Activated T-cell treated with anti-CD3 and anti-CD28 coated beads for 1 hour (primary cell): Measurements from ENCODE around the gene SLAMF7.
A peak's percentile ranks its signal among the peaks of the same experiment; 100 is the strongest.
"Not testable (repeated sequence)": the region's sequence is repeated elsewhere in the genome, so short reads cannot be mapped to it uniquely, and the experiment has no call there.

ENCODE experiments used
- DNase-seq: peaks from one replicate; pipeline ENCODE4 v3.0.0-alpha.2; 2020; ENCODE audit warnings: low read depth

Gene SLAMF7

GRCh38 chr1:160720356-160721085, 18.5 kb upstream of the SLAMF7 start:
- no peak for DNase-seq

- DNase-seq, result no peak
Observed at GRCh38 chr1:160721473-160721872, 17.6 kb upstream of the SLAMF7 start.

GRCh38 chr1:160722726-160723125, 16.3 kb upstream of the SLAMF7 start:
- DNase-seq, result no peak

DNA sequence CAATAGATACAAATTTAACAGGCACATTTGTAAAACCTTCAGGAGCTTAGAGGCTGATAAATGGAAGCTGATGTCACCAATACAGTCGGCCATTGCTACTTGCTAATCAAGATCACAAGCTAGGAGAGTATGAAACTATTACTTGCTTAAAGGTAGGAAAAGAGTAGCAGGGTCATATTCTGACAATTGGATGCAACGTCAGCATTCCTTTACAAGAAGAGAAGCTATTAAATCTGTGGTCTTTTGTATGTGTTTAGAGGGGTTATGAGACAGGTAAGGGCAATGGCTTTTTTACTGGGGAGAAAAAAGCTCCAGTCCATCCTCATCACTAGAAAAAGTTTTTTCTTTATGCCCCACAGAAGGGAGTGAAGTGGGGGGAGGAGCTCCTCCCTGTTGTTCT, 15.7 kb upstream of the SLAMF7 start:
- no peak for DNase-seq

DNA sequence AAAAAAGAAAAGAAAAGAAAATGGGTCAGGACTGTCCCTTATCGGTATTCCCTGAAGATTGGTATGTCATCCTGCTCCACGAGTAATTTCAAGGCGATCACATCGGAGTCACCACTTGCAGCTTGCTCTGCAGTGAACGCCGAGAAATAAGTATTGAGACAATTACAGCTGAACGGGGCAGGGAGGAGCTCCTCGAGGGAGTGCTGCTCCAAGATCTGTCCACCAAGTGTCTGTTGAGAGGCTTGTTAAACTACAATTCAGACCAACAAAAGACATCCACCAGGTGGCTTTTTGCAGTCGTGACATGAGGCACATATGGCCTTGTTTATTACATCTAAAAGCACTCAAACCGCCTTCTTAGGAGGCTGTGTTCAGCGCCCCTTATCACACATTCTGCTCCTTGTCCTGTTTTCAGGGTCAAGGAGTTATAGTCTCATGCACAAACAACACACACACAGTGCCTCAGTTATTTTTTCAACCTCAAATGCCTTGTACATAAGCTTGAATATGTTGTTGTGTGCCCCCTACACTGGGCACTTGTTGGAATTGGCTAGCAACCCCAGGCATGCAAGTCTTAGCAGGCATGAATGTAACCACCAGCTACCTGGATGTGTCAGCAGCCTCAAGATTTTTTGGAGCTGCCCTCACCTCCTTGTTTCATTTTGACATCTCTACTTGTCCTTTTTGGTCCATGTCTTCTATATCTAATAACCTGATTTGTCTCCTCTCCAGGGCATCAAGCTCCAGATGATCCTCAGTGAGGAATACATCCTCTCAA, 14.4 kb upstream of the SLAMF7 start:
- no peak for DNase-seq

GRCh38 chr1:160726114-160726497, 12.9 kb upstream of the SLAMF7 start:
- no peak for DNase-seq

GRCh38 chr1:160726498-160727315, 12.3 kb upstream of the SLAMF7 start:
- peak; percentile 39 for DNase-seq

DNA sequence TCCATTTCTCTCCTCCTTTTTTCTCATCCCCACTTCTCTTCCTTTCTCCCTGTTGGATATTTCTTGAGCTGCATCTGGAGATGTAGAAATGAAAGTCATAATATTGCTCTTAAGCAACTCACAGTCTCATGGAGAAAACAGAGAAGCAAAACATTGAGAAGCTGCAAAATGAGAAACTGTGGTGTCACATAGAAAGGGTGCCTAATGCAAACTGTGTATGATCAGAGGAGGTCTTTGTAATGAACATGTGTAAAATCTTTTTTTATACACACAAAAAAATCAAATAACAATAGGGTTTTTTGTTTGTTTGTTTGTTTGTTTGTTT, 11.8 kb upstream of the SLAMF7 start:
- DNase-seq, result no peak

GRCh38 chr1:160731564-160731963, 7.5 kb upstream of the SLAMF7 start:
- not testable (repeated sequence) for DNase-seq

DNA sequence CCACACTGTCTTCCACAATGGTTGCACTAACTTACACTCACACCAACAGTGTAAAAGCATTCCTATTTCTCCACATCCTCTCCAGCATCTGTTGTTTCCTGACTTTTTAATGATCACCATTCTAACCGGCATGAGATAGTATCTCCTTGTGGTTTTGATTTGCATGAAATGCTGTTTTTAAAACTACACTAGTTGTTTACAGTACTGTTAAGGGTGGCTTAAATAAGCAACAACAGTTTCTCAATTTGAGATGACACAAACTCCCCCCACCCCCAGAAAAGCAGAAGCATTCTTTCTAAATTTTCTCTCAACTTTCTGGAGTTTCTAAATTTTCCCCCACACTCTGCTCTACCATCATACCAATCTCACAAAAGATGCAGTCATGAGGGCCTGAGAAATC, 7.1 kb upstream of the SLAMF7 start:
- DNase-seq, result no peak

DNA sequence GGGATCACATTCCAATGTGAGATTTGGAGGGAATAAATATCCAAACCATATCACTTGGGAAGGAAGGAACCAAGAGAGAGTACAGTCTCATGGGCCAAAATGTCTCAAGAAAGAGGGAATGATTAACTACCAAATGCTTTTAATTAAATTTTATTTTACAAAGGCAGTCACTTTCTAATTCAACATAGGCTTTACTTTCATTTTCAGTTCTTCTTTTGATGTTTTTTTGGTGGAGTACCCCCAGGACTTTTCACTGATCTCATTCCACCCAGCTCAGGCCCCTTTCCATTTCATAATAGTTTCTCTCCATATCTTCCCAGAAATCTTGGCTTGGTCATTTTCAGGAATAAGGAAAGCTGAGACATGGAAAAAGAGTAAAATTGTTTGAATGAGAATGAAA, 5.1 kb upstream of the SLAMF7 start:
- DNase-seq, result no peak

- no peak for DNase-seq
Observed at GRCh38 chr1:160734301-160734700, 4.7 kb upstream of the SLAMF7 start.

DNA sequence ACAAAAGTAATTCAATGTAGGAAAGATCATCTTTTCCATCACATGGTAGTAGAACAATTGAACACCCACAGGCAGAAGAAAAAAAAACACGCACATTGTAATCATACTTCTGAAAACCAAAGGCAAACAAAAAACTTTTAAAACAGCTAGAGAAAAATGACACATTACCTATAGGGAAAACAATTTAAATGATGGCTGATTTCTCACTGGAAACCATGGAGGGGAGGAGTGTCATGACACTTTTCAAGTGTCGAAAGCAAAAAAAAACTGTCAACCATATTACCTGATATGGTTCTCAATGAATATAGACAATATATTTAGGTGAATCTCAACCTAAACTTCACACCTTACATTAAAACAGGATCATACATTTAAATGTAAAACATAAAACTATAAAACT, 776 bp upstream of the SLAMF7 start:
- DNase-seq, result no peak

GRCh38 chr1:160740133-160740688, 1.2 kb downstream of the SLAMF7 start:
- DNase-seq, result no peak

DNA sequence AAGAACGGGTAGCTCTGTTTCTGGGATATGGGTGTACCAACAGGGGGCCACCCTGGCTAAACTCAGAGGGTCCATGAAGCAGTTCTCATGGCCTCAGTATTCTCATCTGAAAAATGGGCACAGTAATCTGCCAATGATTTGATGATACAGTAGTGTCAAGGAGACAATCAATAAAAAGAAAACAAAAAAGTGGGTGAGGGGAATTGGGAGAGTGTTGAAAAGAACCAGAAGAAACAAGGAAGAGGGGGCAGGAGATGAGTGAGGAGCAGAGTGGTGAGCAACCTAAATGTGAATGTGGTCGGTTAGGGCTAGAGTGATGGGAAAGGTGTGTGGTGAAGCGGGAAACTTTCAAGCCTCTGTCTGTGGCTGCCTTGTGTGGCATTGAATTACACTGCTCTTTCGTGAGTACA, 2.0 kb downstream of the SLAMF7 start:
- DNase-seq, result no peak

DNA sequence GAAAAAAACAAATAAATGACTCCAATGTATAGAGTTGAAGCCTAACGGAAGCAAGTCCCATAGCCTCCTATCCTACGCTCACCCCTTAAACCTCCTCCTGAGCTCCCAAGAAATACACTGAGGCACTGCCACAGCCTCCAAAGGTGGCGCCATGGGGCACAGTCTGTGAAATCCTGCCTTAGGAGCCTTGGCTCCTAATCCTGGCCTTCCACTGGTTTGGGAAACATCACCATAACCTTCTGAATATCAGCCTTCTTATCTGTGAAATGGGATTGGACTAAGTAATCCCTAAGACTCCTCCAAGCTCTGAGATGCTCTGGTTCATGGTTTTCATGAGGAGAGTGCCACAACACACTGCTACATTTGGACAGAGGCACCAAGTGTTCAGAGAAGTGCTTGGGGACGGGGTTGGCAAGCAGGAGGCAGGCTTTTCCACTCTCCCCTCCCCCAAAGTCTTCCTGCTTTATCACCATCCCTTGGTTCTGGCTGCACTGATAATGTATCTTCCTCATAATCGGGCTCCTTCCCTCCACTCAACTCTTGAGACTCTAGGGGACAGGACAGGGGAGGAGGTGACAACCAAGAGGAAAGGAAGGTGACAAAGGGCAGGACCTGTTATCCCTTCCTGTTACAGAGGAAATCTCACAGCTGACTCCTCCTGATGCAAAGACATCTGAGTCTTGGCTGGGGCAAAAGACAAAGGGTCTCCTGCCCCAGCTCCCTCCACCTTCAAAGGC, 2.7 kb downstream of the SLAMF7 start:
- no peak for DNase-seq

DNA sequence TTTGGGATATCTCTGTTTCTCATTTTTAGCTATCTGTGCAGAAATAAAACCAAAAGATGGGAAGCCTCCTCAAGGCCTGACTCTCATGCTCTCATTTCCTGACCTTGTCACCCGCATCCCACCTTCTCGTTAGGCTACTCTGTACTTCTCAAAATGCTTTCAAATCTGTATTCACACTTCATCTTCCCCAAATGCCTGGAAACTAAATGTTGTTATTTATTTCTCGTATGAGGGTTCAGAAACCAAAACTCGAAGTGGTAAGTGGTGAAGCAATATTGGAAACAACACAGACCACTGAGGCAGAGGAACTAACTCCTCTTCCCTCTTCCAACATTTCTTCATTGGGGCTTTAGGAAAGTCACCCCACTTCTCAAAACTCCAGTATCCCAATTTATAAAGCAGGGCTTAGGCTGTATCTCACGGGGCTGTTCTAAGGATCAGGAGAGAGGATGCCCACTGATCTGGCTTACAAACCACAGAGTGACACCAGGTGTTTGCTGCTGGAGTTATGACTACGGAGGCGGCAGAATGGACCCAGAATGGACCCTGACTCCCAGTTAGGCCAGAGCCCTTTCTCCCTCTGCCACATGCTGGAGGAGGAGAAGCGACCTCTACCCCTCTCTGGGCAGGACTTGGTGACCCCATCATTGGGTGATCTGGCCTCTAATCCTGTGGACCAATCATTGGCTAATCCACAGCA, 3.5 kb downstream of the SLAMF7 start:
- no peak for DNase-seq

GRCh38 chr1:160743266-160743665, 4.2 kb downstream of the SLAMF7 start:
- no peak for DNase-seq

DNA sequence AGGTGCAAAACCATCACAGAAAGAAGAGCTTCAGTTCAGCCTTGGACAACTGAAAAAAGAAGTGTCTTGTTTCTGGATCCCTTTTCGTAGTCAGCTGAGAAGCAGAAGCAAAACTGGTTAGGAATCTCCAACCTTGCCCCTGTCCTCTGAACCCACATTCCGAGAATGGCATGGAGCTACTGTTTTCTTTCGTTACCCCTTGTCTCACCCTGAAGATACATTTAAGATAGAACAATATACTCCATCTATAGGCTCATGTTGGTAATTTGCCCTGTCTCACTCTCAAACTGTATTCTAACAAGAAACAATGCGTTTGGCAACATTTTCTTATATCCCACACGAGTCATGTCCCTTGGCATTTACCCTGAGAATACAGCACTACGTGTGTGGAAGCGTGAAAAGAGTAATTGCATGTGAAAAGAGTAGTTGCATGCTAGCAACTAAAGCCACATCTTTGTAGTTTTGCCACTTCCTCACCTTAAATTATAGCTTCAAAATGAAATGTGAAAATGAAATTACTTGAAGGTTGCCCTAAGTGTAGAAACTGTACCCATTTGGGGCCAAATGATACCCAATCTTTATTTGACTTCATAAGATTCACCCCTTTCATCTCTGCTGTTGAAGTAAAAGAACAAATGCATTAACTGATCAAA, 5.3 kb downstream of the SLAMF7 start:
- no peak for DNase-seq

DNA sequence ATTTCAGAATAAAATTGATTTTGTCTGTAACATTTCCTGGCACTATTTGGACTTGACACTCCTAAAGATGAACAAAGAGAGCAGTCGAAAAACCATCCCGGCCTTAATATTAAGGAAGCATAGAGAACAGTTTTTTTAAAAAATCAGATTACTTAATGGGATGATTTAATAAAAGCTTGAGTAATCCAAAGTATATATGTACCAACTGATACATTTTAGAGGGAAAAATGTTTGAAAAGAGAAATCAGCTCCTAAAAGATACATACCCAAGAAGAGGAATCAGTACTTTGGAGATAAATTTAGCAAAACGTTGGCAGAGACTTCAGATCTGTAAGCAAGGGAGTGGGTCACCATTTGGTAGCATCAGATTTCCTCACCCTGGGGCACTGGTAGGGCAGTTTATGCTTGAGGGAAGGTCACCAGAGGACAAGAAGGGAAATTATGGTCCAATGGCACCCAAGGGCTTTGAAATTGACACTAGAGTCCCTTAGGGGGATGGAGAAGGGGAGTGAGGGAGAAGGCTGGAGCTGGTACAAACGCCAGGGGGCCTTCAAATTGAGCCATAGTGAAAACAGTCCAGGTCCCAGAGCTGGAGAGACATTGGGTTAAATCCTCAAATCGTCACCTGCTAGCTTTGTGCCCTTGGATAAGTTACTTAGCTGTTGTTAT, 5.9 kb downstream of the SLAMF7 start:
- DNase-seq, result no peak
